KOPT-K1 (cell line): Measurements from ENCODE around the gene CUL9.

Experiments
- H3K27ac ChIP-seq: fragments of 200-600 bp; sonication (generic); 2 replicates; pipeline ENCODE4 v1.5.1; 2016; ENCODE audit warnings: antibody characterized with exemption, mild to moderate bottlenecking, low read depth, low read length; ENCODE audit not compliant: poor library complexity, severe bottlenecking
- H3K36me3 ChIP-seq: fragments of 200-600 bp; sonication (generic); 2 replicates; pipeline ENCODE4 v1.5.1; 2017; ENCODE audit warnings: antibody characterized with exemption, mild to moderate bottlenecking, low read length, moderate library complexity; ENCODE audit not compliant: insufficient read depth
- H3K9me3 ChIP-seq: fragments of 200-600 bp; sonication (generic); 2 replicates; pipeline ENCODE4 v1.5.1; 2017; ENCODE audit warnings: antibody characterized with exemption, low read length, mild to moderate bottlenecking; ENCODE audit not compliant: insufficient read depth, poor library complexity, severe bottlenecking

CUL9 gene

DNA sequence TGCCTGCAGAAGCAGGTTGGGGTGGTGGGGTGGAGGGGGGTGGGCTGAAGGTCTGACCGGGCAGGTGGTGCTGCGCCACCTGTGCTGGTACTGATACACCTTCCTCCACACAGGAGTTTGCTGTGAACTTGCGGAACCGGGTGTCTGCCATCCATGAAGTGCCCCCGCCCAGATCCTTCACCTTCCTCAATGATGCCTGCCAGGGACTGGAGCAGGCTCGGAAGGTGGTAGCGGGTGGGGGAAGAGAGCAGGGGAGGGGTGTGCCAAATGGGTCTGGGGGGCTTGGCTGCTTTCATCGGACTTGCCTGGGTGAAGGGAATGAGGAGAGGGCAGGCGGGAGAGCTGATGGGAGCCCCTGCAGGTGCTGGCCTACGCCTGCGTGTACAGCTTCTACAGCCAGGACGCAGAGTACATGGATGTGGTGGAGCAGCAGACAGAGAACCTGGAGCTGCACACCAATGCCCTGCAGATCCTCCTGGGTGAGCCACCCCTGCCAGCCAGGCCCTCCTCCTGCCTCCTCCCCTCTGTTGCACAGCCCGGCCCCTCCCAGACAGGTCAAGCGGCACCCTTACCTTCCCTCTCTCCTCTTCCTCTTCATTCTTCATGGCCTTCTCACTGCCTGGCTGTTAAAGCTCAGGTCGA is 40.5 kb downstream of the CUL9 start:
- H3K36me3 ChIP-seq, result peaks cover 50% of the 10 kb centered on the region
- no peak overlapping the region for H3K27ac ChIP-seq
- H3K9me3 ChIP-seq, result no peaks in the 10 kb centered on the region

DNA sequence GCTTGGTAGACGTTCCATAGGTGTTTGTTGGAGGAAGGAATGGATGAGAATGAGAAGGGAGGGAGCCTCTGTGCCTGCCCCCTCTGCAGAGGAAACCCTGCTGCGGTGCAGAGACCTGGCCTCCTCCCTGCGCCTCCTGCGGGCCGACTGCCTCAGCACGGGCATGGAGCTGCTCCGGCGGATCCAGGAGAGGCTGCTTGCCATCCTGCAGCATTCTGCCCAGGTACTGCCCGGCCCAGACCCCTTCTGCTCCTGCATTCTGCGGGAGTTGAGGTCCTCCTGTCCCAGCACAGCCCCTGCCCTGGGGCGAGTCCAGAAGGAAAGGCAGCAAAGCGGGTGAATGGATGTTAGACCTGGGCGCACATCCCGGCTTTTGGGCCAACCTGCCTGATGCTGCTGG is 41.2 kb downstream of the CUL9 start:
- H3K27ac ChIP-seq, result no peak overlapping the region
- no peaks in the 10 kb centered on the region for H3K9me3 ChIP-seq
- peaks cover 48% of the 10 kb centered on the region for H3K36me3 ChIP-seq

DNA sequence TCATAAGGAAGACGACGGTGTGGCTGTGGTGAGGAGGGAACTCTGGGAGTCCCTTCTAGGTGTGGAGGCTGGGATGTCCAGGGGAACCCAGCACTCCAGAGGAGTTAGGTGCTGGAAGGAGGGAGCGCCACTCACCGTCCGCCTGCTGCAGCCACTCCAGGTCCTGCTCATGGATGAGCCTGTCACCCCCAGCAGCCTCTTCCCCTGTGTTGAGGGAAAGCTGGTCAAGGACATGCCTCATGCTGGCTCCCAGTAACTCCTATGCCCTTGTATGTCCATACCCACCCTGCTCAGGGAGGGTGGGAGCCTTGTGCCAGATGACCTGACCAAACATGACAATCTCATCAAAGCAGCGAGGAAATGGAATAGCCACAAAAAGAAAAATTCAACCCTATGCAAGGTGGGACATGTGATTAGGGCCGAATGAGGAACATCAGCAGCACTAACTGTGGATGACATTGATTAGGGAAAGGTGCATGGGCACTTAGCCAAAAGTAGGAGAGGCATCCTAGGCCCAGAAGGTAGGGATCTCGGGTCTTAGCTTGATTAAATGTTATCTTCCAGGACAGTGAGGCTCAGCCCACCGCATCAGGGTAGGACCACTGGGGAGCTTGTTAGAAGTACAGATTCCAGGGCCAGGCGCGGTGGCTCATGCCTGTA is 44.3 kb downstream of the CUL9 start:
- Histone ChIP-seq H3K9me3 (no peaks in the 10 kb centered on the region), H3K27ac (no peak overlapping the region), H3K36me3 (peaks cover 35% of the 10 kb centered on the region)

DNA sequence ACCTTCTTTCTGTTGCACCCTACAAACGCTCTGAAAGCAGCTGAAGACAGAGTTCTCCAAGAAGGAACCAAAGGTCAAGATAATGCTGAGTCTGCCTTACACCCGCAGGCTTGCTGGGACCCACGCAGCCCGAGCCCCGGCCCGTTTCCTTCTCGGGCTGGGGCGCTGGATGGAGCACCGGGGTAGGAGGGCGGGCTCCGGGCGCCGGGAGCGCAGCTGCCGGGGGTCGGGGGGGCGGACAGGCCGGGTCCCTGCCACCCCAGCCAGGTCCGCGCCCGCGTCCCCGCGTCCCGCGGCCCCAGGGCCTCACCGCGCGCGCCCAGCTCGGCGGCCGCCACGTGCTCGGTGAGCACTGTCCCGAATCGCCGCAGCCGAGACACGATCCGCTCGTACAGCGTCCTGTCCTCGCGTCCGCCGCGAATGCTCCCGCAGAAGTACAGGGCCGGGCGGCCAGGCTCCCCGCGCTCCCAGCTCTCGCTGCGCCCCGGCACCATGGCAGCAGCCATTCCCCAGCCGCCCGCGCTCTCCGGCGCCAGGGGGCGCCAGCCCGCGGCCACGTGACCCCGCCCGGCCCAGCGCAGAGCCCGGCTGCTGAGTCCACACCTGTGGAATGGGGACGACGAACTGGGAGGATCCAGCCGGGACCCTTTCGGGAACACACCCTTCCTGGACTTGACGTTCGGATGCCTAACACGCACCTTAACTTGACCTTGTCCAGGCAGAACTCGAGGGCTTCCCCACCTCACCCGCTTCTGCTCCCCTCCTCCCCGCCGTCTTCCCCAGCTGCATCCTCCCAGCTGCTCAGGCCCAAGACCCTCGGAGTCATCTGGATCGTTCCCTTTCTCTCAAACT is 47.2 kb downstream of the CUL9 start, which contains the start of gene DNPH1:
DNPH1 (minus strand) TSS at position 531 of the 852 bp plus-strand sequence; CDS start at position 506, 25 bp downstream.
- H3K9me3 ChIP-seq, result no peaks in the 10 kb centered on the region
- H3K36me3 ChIP-seq, result peaks cover 11% of the 10 kb centered on the region; the same call in 1 of the 2 replicates
- H3K27ac ChIP-seq, result peak within 1 kb of the TSS; percentile 55

DNA sequence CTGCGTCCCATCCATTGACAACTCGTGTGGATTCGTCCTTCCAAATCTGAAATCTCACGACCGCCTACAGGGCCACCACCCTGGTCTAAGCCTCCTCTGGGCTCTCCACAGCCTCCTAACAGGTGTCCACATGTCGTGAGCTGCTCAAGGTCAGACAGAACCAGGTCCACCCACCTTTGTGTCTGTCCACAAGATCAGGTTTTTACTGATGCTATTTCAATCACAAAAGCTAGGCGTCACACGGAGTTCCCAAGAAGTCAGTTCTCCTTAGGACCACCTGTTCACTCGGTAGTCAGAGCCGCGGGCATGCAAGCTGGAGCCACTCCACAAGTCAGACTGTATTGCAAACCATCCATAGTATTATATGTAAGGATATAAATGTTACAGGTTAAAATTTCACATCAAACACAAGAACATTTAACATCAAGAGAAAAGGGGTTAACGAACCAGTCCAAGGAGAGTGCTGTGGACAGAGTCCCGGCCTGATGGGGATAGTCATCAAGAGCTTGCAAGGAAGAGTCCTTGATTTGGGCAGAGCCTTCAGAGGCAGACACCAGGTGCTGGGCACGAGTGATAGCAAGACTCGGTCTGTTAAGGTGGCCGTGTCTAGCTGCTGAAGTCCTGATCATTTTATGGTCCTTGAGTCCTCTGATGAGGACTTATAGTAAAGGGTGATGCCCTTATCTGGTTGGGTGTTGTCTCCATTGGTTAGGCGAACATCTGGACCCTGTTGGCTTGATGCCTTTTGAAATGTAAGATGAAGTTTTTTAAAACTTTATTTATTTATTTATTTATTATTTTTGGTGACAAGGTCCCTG is 48.0 kb downstream of the CUL9 start:
- H3K9me3 ChIP-seq, result no peaks in the 10 kb centered on the region
- no peak overlapping the region for H3K27ac ChIP-seq

DNA sequence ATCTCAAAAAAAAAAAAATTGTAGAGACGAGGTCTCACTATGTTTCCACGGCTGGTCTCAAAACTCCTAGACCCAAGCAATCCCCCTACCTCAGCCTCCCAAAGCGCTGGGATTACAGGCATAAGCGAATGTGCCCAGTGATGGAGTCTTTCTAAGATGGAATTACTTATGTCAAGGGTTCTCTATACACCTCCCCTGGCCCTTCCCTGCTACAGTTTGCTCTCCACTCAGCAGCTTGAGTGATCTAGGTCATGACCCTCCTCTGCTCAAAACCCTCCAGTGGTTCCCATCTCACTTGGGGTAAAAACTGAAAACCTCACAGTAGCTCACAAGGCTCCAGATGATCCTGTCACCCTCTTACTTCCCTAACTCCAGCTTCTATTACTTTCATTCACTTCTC is 49.1 kb downstream of the CUL9 start:
- no peak overlapping the region for H3K27ac ChIP-seq
- peaks cover 2% of the 10 kb centered on the region; the same call in 1 of the 2 replicates for H3K36me3 ChIP-seq
- no peaks in the 10 kb centered on the region for H3K9me3 ChIP-seq

More for the DNA sequence above, 48.0 kb downstream of the CUL9 start:
- peaks cover 11% of the 10 kb centered on the region; the same call in 1 of the 2 replicates for H3K36me3 ChIP-seq

DNA sequence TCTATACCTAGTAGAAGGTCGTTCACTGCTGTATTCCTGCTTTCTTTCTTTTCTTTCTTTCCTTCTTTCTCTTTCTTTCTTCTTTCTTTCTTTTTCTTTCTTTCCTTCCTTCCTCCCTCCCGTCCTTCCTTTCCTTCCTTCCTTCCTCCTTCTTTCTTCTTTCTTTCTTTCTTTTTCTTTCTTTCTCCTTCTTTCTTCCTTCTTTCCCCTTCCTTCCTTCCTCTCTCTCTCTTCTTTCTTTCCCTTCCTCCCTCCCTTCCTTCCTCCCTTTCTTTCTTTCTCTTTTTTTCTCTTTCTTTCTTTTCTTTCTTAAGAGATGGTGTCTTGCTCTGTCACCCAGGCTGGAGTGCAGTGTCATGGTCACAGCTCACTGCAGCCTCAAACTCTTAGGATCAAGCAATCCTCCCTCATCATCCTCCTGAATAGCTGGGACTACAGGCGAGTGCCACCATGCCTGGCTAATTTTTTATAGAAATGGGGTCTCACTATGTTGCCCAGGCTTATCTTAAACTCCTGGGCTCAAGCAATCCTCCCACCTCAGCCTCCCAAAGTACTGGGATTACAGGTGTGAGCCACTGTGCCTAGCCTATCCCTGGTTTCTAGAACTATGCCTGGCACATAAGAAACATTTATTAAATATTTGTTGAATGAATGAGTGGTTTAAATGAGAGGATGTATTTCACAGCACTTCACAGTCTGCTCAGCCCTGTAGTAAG is 49.9 kb downstream of the CUL9 start:
- H3K27ac ChIP-seq, result no peak overlapping the region
- no peaks in the 10 kb centered on the region for H3K9me3 ChIP-seq
- no peaks in the 10 kb centered on the region for H3K36me3 ChIP-seq

DNA sequence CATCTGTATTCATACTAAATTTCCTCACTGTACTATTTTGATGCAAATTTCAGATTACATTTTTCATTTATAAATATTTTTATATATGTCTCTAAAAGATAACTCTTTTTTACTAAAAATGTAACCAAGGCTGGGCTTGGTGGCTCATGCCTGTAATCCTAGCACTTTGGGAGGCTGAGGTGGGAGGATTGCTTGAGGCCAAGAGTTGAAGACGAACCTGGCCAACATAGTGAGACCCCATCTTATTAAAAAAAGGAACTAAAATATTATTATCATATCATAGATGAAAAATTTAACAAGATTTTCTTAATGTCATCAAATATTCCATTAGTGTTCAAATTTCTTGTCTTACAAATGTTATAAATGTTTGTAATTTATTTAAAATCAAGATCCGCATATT is 53.8 kb downstream of the CUL9 start:
- Histone ChIP-seq H3K36me3 (no peaks in the 10 kb centered on the region), H3K9me3 (no peaks in the 10 kb centered on the region), H3K27ac (no peak overlapping the region)

DNA sequence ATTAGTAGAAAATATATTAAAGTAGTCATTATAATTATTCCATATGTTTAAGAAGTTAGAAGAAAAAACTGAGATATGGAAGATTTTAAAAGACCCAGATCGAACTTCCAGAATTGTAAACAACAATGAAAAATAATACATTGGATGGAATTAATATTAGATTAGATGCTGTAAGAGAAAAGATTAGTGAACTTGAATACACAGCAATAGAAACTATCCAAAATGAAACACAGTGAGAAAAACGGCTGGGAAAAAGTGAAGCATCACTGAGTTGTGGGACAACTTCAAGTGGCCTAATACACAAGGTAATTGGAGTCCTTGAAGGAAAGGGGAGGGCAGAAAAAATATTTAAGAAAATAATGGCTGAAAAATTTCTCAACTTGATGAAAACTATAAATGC is 57.1 kb downstream of the CUL9 start:
- Histone ChIP-seq H3K27ac (no peak overlapping the region), H3K9me3 (no peaks in the 10 kb centered on the region), H3K36me3 (no peaks in the 10 kb centered on the region)

DNA sequence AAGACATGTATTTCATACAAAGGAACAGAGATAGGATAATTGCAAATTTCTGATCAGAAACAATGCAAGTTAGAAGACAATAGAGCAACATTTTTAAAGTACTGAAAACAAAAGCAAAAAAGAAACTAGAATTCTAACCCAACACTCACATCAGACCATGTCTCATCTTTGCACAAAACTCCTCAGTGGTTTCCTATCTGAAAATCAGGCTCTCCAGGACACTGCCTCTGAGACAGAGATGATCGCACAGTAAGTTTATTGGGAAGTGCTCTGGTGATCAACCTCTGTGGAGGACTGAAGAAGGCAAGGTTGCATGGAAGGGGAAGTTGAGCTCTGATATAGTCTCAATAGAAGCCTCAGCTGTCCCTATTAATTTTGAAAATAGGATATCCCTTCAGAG is 59.0 kb downstream of the CUL9 start:
- Histone ChIP-seq H3K36me3 (no peaks in the 10 kb centered on the region), H3K27ac (no peak overlapping the region), H3K9me3 (no peaks in the 10 kb centered on the region)

DNA sequence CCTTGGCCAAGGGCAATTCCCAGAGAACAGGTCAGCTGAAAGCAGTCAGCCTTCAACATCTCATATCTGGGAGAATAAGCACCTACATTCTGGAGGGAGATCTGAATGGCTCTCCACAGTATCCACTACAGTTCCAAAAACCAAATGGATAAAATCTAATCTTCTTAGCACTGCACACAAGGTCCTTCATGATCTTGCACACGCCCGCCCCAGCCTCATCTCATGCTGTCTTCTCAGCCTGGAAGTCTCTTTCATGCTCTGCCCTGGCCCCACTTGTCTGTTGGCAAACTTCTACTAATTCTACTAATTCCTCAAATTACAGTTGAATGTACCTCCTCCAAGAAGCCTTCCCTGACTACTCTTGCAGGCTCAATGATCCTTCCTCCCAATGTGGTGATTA is 59.5 kb downstream of the CUL9 start:
- Histone ChIP-seq H3K36me3 (no peaks in the 10 kb centered on the region), H3K27ac (no peak overlapping the region), H3K9me3 (no peaks in the 10 kb centered on the region)

DNA sequence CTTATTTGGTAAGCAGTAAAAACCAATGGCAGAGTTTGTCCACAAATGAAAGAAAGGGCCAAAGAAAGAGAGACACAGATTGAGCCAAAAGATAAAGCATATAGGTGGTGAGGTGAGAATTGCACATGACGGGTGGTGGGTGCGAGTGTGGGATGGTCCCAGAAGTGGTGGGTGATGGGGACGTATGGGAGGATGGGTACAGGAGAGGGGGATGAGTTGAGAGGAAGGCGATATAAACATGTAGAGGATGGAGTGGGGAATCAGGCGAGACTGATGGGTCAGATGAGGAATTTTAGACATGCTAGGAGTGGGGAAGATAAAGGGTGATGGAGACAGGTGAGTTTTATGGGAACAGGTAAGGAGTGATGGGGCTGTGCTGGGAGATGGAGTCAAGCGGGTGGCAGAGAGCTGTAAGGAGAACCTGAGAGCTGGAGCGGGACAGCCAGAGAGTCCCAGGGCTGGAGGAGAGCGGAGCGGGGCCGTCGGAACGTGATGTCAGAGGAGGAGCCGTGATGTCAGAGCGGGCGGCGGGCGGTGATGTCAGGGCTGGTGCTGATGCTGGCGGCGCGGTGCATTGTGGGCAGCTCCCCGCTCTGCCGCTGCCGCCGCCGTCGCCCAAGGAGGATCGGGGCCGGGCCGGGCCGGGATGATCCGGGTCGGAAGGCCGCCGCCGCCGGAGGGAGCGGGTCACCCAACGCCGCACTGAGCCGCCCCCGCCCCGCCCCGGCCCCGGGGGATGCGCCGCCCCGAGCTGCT is 61.1 kb downstream of the CUL9 start, which contains the start of gene TTBK1:
TTBK1 (plus strand) TSS at position 574 of the 756 bp plus-strand sequence. CDS start 3,180 bp downstream, outside the sequence.
- Histone ChIP-seq H3K9me3 (no peaks in the 10 kb centered on the region), H3K27ac (no peak within 1 kb of the TSS), H3K36me3 (no peaks in the 10 kb centered on the region)

DNA sequence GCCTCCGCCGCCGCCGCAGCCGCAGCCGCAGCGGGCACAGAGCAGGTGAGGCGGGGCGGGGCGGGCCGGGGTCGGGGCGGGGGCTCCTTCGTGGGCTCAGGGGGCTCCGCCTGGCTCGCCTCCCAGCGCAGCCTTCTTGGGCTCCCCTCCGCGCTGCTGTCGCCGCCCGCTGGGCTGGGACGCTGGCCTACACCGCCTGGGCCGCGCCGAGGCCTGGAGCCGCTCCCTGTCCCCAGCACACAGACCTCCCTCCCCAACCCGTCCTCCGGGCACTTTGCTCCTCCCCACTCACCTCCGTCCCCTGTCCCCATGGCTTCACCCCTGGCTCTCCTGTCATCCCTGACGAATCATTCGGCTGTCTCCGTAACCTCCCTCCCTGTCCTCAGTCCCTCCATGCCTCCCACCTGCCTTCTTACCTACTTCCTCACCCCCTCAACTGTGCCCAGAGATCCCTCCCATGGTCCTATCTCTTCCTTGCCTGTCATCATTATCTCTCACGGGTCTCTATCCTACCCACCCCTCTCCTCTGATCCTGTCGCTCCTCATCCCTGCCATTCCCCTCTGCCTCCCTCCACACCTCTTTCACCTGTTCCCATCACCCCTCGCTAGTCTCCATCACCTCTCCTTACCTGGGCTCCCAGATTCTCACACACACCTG is 61.8 kb downstream of the CUL9 start:
- no peaks in the 10 kb centered on the region for H3K9me3 ChIP-seq
- no peaks in the 10 kb centered on the region for H3K36me3 ChIP-seq
- H3K27ac ChIP-seq, result no peak overlapping the region
